Activated CD4-positive, alpha-beta T cell treated with anti-CD3 and anti-CD28 coated beads for 36 hours (primary cell): ENCODE data around the gene KDM6A. TPM values are rescaled to one million over a fixed set of nuclear protein-coding genes. Genes with fewer than 3 reads are reported as not detected.
"Not testable (repeated sequence)": the region's sequence is repeated elsewhere in the genome, so short reads cannot be mapped to it uniquely, and the experiment has no call there.

Source experiments
- ATAC-seq: fragments of 200-7000 bp; cut with Tn5 transposase; one replicate; pipeline ENCODE4 v1.10.0; 2021; ENCODE audit warnings: mild to moderate bottlenecking, moderate library complexity
- CTCF ChIA-PET: fragments of 350-600 bp; sonication (Branson Sonifier 250); formaldehyde crosslinking; loops from one replicate; lab custom pipeline; 2021; ENCODE audit warnings: antibody characterized with exemption; lab: Charles Lee
- POLR2A ChIA-PET: fragments of 350-600 bp; sonication (Branson Sonifier 250); formaldehyde crosslinking; loops from one replicate; lab custom pipeline; 2021; ENCODE audit warnings: antibody characterized with exemption, inconsistent platforms; lab: Charles Lee
- DNase-seq: peaks from one replicate; pipeline ENCODE4 v3.0.0-alpha.2; 2020
- H3K27ac Mint-ChIP-seq: one replicate; pipeline ENCODE4 v1.8.0; 2021; ENCODE audit warnings: mixed read lengths
- H3K27me3 Mint-ChIP-seq: one replicate; pipeline ENCODE4 v1.8.0; 2021; ENCODE audit warnings: mixed read lengths
- H3K36me3 Mint-ChIP-seq: one replicate; pipeline ENCODE4 v1.8.0; 2021; ENCODE audit warnings: low read depth, mixed read lengths
- H3K4me1 Mint-ChIP-seq: one replicate; pipeline ENCODE4 v1.8.0; 2021; ENCODE audit warnings: mixed read lengths
- H3K4me3 Mint-ChIP-seq: one replicate; pipeline ENCODE4 v1.8.0; 2021; ENCODE audit warnings: mild to moderate bottlenecking, moderate library complexity, mixed read lengths
- H3K9me3 Mint-ChIP-seq: one replicate; pipeline ENCODE4 v1.8.0; 2021; ENCODE audit warnings: low read depth, mixed read lengths
- intact Hi-C, 2 experiments: fragments of 100-400 bp; cut with DNase I in 1 of 2; cut with micrococcal nuclease in 1 of 2; formaldehyde crosslinking; loops; one replicate each; pipeline versions ENCODE4 v1.14.2 to v1.15.1; 2022 to 2024; cut with DNase I, micrococcal nuclease
- total RNA-seq, 2 experiments: library from RNA; stranded (reverse); gene quantifications; one replicate each; pipeline ENCODE4 v1.2.3, GENCODE V29; 2021

Gene KDM6A
- total RNA-seq, 2 experiments from 2014 or later, result 18.9 to 24.2 TPM

DNA sequence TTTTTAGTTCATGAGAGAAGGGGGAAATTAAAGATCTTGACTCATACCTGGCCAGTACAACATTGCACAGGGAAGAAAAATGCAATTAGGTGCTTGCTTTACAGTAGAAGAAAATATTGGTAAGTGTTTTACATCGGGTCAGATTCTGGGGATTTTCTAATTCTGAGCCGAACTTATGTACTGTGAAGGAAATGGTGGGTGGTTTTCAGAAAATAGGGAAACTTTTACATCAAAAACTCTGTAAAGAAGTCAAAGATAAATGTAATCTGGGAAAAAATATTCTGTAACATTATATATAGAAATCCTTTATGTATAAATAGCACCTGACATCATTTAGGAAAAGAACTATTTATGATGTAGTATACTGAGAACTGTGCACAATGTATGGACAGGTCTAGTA is 75.4 kb downstream of the KDM6A start:
- H3K4me1 Mint-ChIP-seq, result peaks cover 41% of the 10 kb centered on the region
- H3K36me3 Mint-ChIP-seq, result peaks cover 7% of the 10 kb centered on the region
- H3K9me3 Mint-ChIP-seq, result no peaks in the 10 kb centered on the region
- intact Hi-C loops, result loop anchor here (5.0 kb wide), 1 partner anchor 76 kb away; the partner anchor contains the start of gene KDM6A (in 2 of the 2)
- CTCF ChIA-PET, result interaction anchor here (0.6 kb wide), 1 partner anchor 268 kb away, joined by 3 read pairs; no protein-coding TSS in a partner anchor
- no peak for DNase-seq
- H3K27ac Mint-ChIP-seq, result peak overlapping the region; percentile 34
- POLR2A ChIA-PET, result no interaction called here
- H3K27me3 Mint-ChIP-seq, result no peaks in the 10 kb centered on the region
- no peak overlapping the region for H3K4me3 Mint-ChIP-seq
- ATAC-seq, result no peak

DNA sequence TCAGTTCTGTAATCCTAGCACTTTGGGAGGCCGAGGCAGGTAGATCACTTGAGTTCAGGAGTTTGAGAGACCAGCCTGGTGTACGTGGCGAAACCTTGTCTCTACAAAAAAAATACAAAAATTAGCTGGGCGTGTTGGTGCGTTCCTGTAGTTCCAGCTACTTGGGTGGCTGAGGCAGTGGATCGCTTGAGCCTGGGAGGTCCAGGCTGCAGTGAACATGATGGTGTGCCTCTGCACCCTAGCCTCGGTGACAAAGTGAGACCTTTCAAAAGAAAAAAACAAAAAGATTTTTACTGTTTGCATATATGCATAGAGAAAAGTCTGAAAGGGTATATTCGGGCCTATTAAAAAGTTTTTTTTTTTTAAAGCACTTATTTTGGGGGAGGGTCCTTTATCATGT is 76.1 kb downstream of the KDM6A start:
- peaks cover 43% of the 10 kb centered on the region for H3K4me1 Mint-ChIP-seq
- no peak overlapping the region for H3K27ac Mint-ChIP-seq
- no peak overlapping the region for H3K4me3 Mint-ChIP-seq
- ATAC-seq (no peak), DNase-seq (no peak)
- H3K27me3 Mint-ChIP-seq, result no peaks in the 10 kb centered on the region
- H3K9me3 Mint-ChIP-seq, result no peaks in the 10 kb centered on the region
- ChIA-PET CTCF (no interaction called here), POLR2A (no interaction called here)
- H3K36me3 Mint-ChIP-seq, result peaks cover 7% of the 10 kb centered on the region
- intact Hi-C loops, result loop anchor here (5.0 kb wide), 1 partner anchor 77 kb away; the partner anchor contains the start of gene KDM6A (in 2 of the 2)

DNA sequence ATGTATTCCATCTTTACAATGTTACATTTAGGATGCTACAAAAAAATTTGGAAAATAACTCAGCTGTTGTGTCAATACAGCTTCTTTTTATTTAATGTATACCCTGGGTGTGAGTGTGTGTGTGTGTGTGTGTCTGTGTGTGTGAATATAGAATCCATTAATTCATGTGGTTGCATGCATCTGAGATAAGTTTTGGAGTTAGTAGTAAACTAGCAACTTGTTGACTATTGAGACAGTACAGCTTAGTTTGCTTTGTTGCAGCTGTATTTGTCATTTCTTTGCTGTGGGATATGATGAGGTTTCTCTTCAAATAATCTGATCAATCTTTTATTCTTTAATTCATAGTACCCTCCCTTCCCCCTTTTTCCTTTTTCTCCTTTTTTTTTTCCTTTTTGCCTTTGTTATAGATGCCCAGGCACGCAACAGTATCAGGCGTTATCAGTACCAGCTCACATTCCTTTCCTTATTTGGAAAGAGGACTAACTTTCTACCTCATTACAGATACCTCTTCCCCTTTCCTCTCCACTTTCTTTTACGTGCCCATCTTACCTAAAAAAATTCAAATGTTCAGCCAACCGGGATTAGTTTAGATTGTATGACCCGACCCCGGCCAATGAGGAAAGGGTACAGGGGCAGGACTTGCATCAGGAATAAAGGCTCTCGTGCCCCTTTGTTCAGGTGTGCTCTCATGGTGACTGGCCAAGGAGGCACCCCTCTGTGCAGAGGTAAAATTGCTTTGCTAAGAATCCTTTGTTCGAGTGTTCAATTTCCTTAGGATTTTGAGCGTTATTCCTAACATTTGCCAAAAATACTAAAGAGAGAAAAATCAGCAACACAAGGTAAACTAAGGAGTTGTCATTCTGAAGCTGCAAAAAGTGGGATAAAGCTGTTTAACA is 77.7 kb downstream of the KDM6A start:
- DNase-seq, intact Hi-C loops, ATAC-seq, H3K36me3 Mint-ChIP-seq, CTCF ChIA-PET, H3K27me3 Mint-ChIP-seq, H3K4me3 Mint-ChIP-seq, H3K9me3 Mint-ChIP-seq: not testable (repeated sequence)
- H3K27ac Mint-ChIP-seq, result peak overlapping the region; percentile 61
- H3K4me1 Mint-ChIP-seq, result peaks cover 54% of the 10 kb centered on the region
- POLR2A ChIA-PET, result interaction anchor here (0.6 to 0.7 kb wide), 2 partner anchors 74 to 106 kb away, joined by 3 to 5 read pairs; no protein-coding TSS in a partner anchor

DNA sequence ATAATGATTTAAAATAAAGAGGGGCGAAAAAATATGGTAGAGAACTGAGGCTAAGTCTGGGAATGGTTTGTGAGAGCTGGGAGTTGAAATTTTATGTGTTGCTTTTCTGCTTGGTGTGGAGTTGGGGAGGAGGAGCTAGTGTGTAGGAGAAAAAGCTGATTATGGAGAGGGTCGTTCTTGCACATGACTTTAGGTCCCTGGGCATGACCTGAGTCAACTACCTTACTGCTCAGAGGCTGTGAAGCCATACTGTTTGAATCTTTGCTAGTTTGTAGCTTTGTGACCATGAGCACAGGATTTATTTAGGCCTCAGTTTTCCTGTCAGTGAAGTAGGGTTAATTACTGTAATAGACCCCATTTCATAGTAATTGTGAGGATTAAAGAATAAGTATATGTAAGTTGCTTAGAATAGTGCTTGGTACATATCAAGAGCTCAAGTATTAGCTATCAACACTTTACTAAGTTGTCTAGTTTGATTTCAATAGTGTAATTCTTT is 78.6 kb downstream of the KDM6A start:
- H3K4me3 Mint-ChIP-seq, result no peak overlapping the region
- H3K4me1 Mint-ChIP-seq, result peaks cover 57% of the 10 kb centered on the region
- H3K27ac Mint-ChIP-seq, result peak overlapping the region; percentile 47
- POLR2A ChIA-PET, result interaction anchor here (0.7 kb wide), 1 partner anchor 106 kb away, joined by 3 read pairs; no protein-coding TSS in a partner anchor
- ATAC-seq (no peak), DNase-seq (no peak)
- no peaks in the 10 kb centered on the region for H3K27me3 Mint-ChIP-seq
- intact Hi-C loops, result no loop called here
- CTCF ChIA-PET, result no interaction called here
- H3K36me3 Mint-ChIP-seq, result peaks cover 3% of the 10 kb centered on the region
- H3K9me3 Mint-ChIP-seq, result no peaks in the 10 kb centered on the region

DNA sequence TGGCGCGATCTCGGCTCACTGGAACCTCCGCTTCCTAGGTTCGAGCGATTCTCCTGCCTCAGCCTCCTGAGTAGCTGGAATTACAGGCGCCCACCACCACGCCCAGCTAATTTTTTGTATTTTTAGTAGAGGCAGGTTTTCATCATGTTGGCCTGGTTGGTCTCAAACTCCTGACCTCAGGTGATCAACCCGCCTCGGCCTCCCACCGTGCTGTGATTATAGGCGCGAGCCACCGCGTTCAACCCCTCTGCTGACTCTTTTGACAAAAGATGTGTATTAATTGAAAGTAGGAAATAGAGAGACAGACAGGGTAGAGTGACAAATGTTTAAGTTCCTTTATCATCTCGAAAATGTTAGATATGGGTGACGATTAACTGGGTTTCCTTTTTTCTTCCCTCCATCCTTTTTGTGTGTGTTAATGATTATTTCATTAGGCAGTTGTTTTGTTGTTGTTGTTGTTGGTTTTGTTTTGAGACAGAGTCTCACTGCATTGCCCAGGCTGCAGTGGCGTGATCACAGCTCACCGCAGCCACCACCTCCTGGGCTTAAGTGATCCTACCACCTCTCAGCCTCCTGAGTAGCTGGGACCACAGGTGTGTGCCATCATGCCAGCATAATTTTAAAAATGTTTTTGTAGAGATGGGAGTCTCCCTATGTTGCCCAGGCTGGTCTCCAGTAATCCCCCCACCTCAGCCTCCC is 79.5 kb downstream of the KDM6A start:
- DNase-seq (no peak), ATAC-seq (no peak)
- intact Hi-C loops, result no loop called here
- no peaks in the 10 kb centered on the region for H3K27me3 Mint-ChIP-seq
- no peak overlapping the region for H3K4me3 Mint-ChIP-seq
- ChIA-PET POLR2A (no interaction called here), CTCF (no interaction called here)
- H3K9me3 Mint-ChIP-seq, result no peaks in the 10 kb centered on the region
- H3K4me1 Mint-ChIP-seq, result peaks cover 55% of the 10 kb centered on the region
- H3K27ac Mint-ChIP-seq, result no peak overlapping the region
- peaks cover 3% of the 10 kb centered on the region for H3K36me3 Mint-ChIP-seq

DNA sequence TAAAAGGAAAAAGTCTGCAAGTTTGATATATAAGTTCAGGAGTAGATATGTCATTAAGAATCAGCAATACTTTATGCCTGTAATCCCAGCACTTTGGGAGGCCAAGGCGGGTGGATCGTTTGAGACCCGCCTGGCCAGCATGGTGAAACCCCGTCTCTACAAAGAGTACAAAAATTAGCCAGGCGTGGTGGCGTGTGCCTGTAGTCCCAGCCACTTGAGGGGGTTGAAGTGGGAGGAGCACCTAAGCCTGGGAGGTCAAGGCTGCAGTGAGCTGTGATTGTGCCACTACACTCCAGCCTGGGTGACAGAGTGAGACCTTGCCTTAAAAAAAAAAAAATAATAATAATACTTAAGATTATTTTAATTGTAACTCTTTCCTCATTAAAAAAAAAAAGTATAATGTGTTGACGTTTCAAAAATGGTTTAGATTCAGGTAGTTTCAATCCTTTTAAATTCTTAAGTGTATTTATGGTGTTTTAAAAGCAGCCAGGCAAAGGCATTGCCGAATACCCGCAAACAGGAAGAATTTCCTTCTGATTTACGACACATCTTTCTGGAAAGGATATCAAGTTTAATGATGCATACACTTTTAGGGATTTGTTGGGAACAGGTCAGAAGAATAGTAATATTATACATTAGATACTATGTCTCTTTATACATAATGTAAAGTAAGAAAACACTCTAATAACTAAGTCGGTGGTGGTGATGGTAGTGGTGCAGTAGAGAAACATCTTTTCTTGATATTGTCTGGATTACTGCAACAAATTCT is 80.9 kb downstream of the KDM6A start:
- H3K27me3 Mint-ChIP-seq, result no peaks in the 10 kb centered on the region
- H3K36me3 Mint-ChIP-seq, result no peaks in the 10 kb centered on the region
- ChIA-PET CTCF (interaction anchor here (0.6 kb wide), 1 partner anchor 93 kb away, joined by 4 read pairs; no protein-coding TSS in a partner anchor), POLR2A (no interaction called here)
- no peak overlapping the region for H3K4me3 Mint-ChIP-seq
- no peak for DNase-seq
- intact Hi-C loops, result no loop called here
- ATAC-seq, result no peak
- H3K4me1 Mint-ChIP-seq, result peaks cover 47% of the 10 kb centered on the region
- no peaks in the 10 kb centered on the region for H3K9me3 Mint-ChIP-seq
- no peak overlapping the region for H3K27ac Mint-ChIP-seq

DNA sequence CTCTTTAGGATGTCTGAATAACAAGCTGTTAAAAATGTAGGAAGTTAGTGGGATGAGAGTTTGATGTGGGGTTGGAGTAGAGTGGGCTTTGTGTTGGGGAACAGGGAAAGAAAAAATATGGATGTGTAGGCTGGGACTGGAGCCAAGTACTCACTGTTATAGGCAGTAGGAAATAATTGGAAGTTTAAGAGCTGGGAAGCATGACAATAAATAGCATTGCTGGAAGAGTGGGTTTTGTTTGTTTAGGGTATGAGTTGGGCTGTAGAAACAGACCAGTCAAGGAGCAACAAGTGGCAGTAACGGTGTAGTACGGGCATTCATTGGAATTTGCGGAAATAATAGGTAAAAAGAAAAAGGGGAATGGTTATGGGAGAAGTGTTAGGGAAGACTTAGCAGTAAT is 81.6 kb downstream of the KDM6A start:
- Mint-ChIP-seq H3K27ac (no peak overlapping the region), H3K4me1 (peaks cover 43% of the 10 kb centered on the region), H3K36me3 (no peaks in the 10 kb centered on the region), H3K4me3 (no peak overlapping the region), H3K9me3 (no peaks in the 10 kb centered on the region), H3K27me3 (no peaks in the 10 kb centered on the region)
- CTCF ChIA-PET, result no interaction called here
- intact Hi-C loops, result no loop called here
- DNase-seq (no peak), ATAC-seq (no peak)
- POLR2A ChIA-PET, result no interaction called here

DNA sequence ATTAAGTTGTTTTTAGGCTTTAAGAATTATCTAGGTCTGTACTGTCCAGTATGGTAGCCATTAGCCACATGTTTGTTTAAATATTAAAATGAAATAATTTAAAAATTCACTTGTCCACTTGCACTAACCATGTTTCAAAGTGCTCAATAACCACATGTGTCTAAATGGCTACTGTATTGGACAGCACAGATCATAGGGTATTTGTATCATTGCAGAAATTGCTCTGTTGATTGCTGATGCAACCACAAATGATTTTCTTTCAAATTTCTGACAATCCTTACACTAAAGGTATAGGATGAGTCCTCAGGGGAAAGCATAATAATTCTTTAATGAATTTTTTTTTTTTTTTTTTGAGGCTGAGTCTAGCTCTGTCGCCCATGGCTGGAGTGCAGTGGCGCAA is 84.9 kb downstream of the KDM6A start:
- H3K4me3 Mint-ChIP-seq, result no peak overlapping the region
- H3K36me3 Mint-ChIP-seq, result peaks cover 8% of the 10 kb centered on the region
- ATAC-seq, result no peak
- no peaks in the 10 kb centered on the region for H3K27me3 Mint-ChIP-seq
- DNase-seq, result no peak
- POLR2A ChIA-PET, result no interaction called here
- H3K9me3 Mint-ChIP-seq, result no peaks in the 10 kb centered on the region
- H3K27ac Mint-ChIP-seq, result no peak overlapping the region
- H3K4me1 Mint-ChIP-seq, result peaks cover 41% of the 10 kb centered on the region
- CTCF ChIA-PET, result interaction anchor here (1.3 kb wide), 1 partner anchor 12 kb away, joined by 4 read pairs; no protein-coding TSS in a partner anchor
- intact Hi-C loops, result no loop called here

DNA sequence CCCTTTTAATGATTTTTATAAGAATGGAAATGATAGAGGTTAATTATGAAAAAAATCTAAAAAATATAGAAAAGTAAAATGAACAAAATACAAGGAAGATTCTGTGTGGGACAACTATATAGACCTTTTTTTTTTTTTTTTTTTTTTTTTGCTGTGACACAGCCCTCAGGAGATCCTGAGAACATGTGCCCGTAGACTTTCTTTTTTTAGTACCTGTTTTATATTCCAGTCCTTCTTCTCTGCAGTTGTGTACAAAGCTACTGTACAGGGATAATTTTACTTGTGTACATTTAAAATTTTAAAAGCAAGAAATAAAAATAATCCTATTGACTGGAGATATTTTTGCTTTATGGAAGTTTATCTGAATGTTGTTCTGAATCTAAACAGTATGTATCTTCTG is 85.5 kb downstream of the KDM6A start:
- no peaks in the 10 kb centered on the region for H3K27me3 Mint-ChIP-seq

DNA sequence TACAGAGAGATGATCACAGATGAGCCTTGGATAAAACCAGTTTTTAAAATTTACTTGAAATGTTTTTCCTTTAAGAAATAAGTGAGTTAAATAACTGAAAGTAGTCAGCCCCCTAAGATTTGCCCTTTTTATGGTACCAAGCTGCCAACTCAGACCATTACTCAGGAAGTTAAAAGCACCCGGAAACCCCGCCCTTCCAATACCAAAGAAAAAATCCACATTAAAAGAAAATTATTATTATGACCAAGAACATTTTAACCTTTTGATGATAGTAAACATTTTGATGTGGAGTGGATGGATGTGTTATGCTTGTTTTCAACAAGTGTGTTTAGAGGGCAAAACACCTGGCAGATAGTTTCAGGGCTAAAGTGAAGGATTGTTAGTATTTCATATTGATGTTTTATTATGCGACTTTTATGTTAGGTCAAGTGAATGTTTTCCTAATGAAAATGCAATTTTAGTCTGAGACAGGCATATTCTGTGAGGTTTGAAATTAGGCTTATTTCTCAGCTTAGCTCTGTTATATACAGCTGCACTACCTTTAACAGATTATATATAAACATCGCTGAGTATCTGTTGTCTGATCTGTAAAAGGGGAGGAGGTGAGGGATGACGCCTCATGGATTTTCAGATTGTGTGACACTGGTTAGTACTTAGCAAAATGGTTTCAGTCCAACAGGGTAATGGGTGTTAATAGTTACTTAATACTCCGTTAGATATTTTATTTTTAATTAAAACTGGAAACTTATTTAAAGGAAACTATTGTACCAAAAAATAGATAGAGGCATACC is 89.0 kb downstream of the KDM6A start:
- Mint-ChIP-seq H3K27ac (no peak overlapping the region), H3K4me3 (no peak overlapping the region)

More for the DNA sequence above, 85.5 kb downstream of the KDM6A start:
- no peak overlapping the region for H3K4me3 Mint-ChIP-seq
- POLR2A ChIA-PET, result no interaction called here
- intact Hi-C loops, result no loop called here
- ATAC-seq (no peak), DNase-seq (no peak)
- peaks cover 14% of the 10 kb centered on the region for H3K36me3 Mint-ChIP-seq
- peaks cover 40% of the 10 kb centered on the region for H3K4me1 Mint-ChIP-seq
- CTCF ChIA-PET, result interaction anchor here (1.3 kb wide), 1 partner anchor 13 kb away, joined by 4 read pairs; no protein-coding TSS in a partner anchor
- no peaks in the 10 kb centered on the region for H3K9me3 Mint-ChIP-seq
- H3K27ac Mint-ChIP-seq, result no peak overlapping the region

More for the DNA sequence above, 89.0 kb downstream of the KDM6A start:
- Mint-ChIP-seq H3K4me1 (peaks cover 35% of the 10 kb centered on the region), H3K27me3 (no peaks in the 10 kb centered on the region), H3K36me3 (peaks cover 23% of the 10 kb centered on the region), H3K9me3 (peaks cover 3% of the 10 kb centered on the region)
- ATAC-seq (no peak), DNase-seq (no peak)
- intact Hi-C loops, result no loop called here
- POLR2A ChIA-PET, result no interaction called here
- CTCF ChIA-PET, result interaction anchor here (0.5 to 0.6 kb wide), 2 partner anchors 21 to 108 kb away, joined by 3 read pairs; no protein-coding TSS in a partner anchor
